IMR-90 (cell line): ENCODE results near the gene KLHL13. TPM values are rescaled to one million over a fixed set of nuclear protein-coding genes. Genes with fewer than 3 reads are reported as not detected.

Experiments
- ATAC-seq: fragments of 200-7000 bp; cut with Tn5 transposase; 2 replicates; pipeline ENCODE4 v1.9.1; 2020; ENCODE audit warnings: low read depth, mild to moderate bottlenecking, moderate library complexity
- BruUV-seq: library from RNA; stranded (reverse); fragments of 400-500 nt; replicated peaks from 2 replicates; lab custom pipeline; 2021; lab: Mats Ljungman, UMichigan
- CTCF ChIA-PET: fragments of 300-600 bp; formaldehyde crosslinking; extraction: SDS; loops from one replicate; lab custom pipeline; 2021; ENCODE audit warnings: antibody characterized with exemption; lab: Yijun Ruan, JAX
- POLR2A ChIA-PET: fragments of 300-600 bp; sonication (Branson Sonifier 250); formaldehyde crosslinking; loops from one replicate; lab custom pipeline; 2022; ENCODE audit warnings: antibody characterized with exemption; ENCODE audit not compliant: unreplicated experiment; lab: Charles Lee
- DNase-seq: peaks from one replicate; pipeline ENCODE4 v3.0.0; 2013
- H2AFZ ChIP-seq: replicated peaks from 2 replicates; pipeline ENCODE3; 2013; ENCODE audit warnings: low read length, mild to moderate bottlenecking; ENCODE audit not compliant: poor library complexity
- H2AK5ac ChIP-seq: 2 replicates; pipeline ENCODE4 v1.6.1; 2013; ENCODE audit warnings: low read depth, low read length, inconsistent platforms
- H2AK9ac ChIP-seq: replicated peaks from 2 replicates; pipeline ENCODE3; 2013; ENCODE audit warnings: mild to moderate bottlenecking, low read depth, low read length, moderate library complexity; ENCODE audit not compliant: poor library complexity
- H2BK120ac ChIP-seq: 2 replicates; pipeline ENCODE4 v1.6.1; 2013; ENCODE audit warnings: low read depth, low read length, inconsistent platforms
- H2BK15ac ChIP-seq: 3 replicates; pipeline ENCODE4 v1.6.1; 2013; ENCODE audit warnings: low read depth, low read length, inconsistent platforms
- H2BK20ac ChIP-seq: 2 replicates; pipeline ENCODE4 v1.6.1; 2013; ENCODE audit warnings: low read depth, mild to moderate bottlenecking, inconsistent platforms, low read length, moderate library complexity
- H2BK5ac ChIP-seq: 2 replicates; pipeline ENCODE4 v1.6.1; 2013; ENCODE audit warnings: mild to moderate bottlenecking, low read depth, low read length, inconsistent platforms; ENCODE audit not compliant: poor library complexity, severe bottlenecking
- H3K14ac ChIP-seq: replicated peaks from 2 replicates; pipeline ENCODE4 v1.6.1; 2013; ENCODE audit warnings: low read depth, low read length, inconsistent platforms
- H3K18ac ChIP-seq: 2 replicates; pipeline ENCODE4 v1.6.1; 2013; ENCODE audit warnings: low read depth, low read length, control low read depth
- H3K23ac ChIP-seq: 2 replicates; pipeline ENCODE4 v1.6.1; 2013; ENCODE audit warnings: low read depth, low read length, inconsistent platforms
- H3K27ac ChIP-seq: 2 replicates; pipeline ENCODE4 v1.5.1; 2013; ENCODE audit warnings: mild to moderate bottlenecking, control low read depth, low read length; ENCODE audit not compliant: insufficient read depth
- H3K27me3 ChIP-seq: 2 replicates; pipeline ENCODE4 v1.6.1; 2013; ENCODE audit warnings: low read length; ENCODE audit not compliant: control insufficient read depth, insufficient read depth
- H3K36me3 ChIP-seq: 2 replicates; pipeline ENCODE4 v1.6.1; 2013; ENCODE audit warnings: low read length, mixed read lengths; ENCODE audit not compliant: control insufficient read depth, insufficient read depth
- H3K4ac ChIP-seq: 2 replicates; pipeline ENCODE4 v1.6.1; 2013; ENCODE audit warnings: low read depth, low read length, inconsistent platforms
- H3K4me1 ChIP-seq: 2 replicates; pipeline ENCODE4 v1.6.1; 2013; ENCODE audit warnings: low read length, mixed read lengths; ENCODE audit not compliant: control insufficient read depth, insufficient read depth
- H3K4me2 ChIP-seq: 2 replicates; pipeline ENCODE4 v1.6.1; 2013; ENCODE audit warnings: low read depth, mild to moderate bottlenecking, control low read depth, low read length, moderate library complexity
- H3K4me3 ChIP-seq: 2 replicates; pipeline ENCODE4 v1.5.1; 2013; ENCODE audit warnings: low read depth, mild to moderate bottlenecking, control low read depth, low read length, moderate library complexity; ENCODE audit not compliant: insufficient read depth
- H3K56ac ChIP-seq: 2 replicates; pipeline ENCODE4 v1.6.1; 2013; ENCODE audit warnings: low read length, inconsistent platforms; ENCODE audit not compliant: insufficient read depth; ENCODE audit errors: extremely low read depth
- H3K79me1 ChIP-seq, 2 experiments: 2 replicates each; pipeline ENCODE4 v1.6.1; 2013; ENCODE audit warnings: low read length in 2 of 2, inconsistent platforms in 1 of 2, low read depth in 1 of 2
- H3K9ac ChIP-seq: 2 replicates; pipeline ENCODE4 v1.6.1; 2013; ENCODE audit warnings: low read depth, low read length, control low read depth
- H3K9me1 ChIP-seq: 2 replicates; pipeline ENCODE4 v1.6.1; 2013; ENCODE audit warnings: low read length, inconsistent platforms; ENCODE audit not compliant: insufficient read depth
- H3K9me3 ChIP-seq: 2 replicates; pipeline ENCODE4 v1.6.1; 2013; ENCODE audit warnings: low read length; ENCODE audit not compliant: control insufficient read depth, insufficient read depth
- H4K20me1 ChIP-seq: 2 replicates; pipeline ENCODE4 v1.6.1; 2013; ENCODE audit warnings: low read length, inconsistent platforms; ENCODE audit not compliant: insufficient read depth
- H4K5ac ChIP-seq: 2 replicates; pipeline ENCODE4 v1.6.1; 2013; ENCODE audit warnings: mild to moderate bottlenecking, low read depth, low read length, control low read depth
- H4K8ac ChIP-seq, 2 experiments: 2 replicates each; pipeline ENCODE4 v1.6.1; 2013; ENCODE audit warnings: low read depth in 2 of 2, low read length in 2 of 2, control low read depth in 1 of 2, inconsistent platforms in 1 of 2
- H4K91ac ChIP-seq: 2 replicates; pipeline ENCODE4 v1.6.1; 2013; ENCODE audit warnings: low read depth, low read length, inconsistent platforms; ENCODE audit not compliant: insufficient read depth
- BHLHE40 ChIP-seq: fragments of 150-350 bp; IDR thresholded peaks from 2 replicates; pipeline ENCODE4 v1.6.1; 2016; ENCODE audit warnings: mild to moderate bottlenecking, low read depth, low read length
- CEBPB ChIP-seq: IDR thresholded peaks from 2 replicates; pipeline ENCODE4 v1.6.1; 2012; ENCODE audit warnings: low read depth, low read length, improper control_type of control experiment
- CHD1 ChIP-seq: IDR thresholded peaks from 2 replicates; pipeline ENCODE4 v1.6.1; 2012; ENCODE audit warnings: low read depth, low read length, improper control_type of control experiment
- ELK1 ChIP-seq: fragments of 150-350 bp; IDR thresholded peaks from 2 replicates; pipeline ENCODE4 v1.6.1; 2016; ENCODE audit warnings: low read depth, mild to moderate bottlenecking, low read length, moderate library complexity, borderline replicate concordance
- FOS ChIP-seq: fragments of 150-350 bp; IDR thresholded peaks from 2 replicates; pipeline ENCODE4 v1.6.1; 2016; ENCODE audit warnings: low read depth, low read length
- MAFK ChIP-seq: IDR thresholded peaks from 2 replicates; pipeline ENCODE4 v1.6.1; 2012; ENCODE audit warnings: low read depth, low read length, improper control_type of control experiment
- MAZ ChIP-seq: IDR thresholded peaks from 2 replicates; pipeline ENCODE4 v1.6.1; 2012; ENCODE audit warnings: low read depth, mild to moderate bottlenecking, low read length, improper control_type of control experiment, moderate library complexity, borderline replicate concordance
- MXI1 ChIP-seq: IDR thresholded peaks from 2 replicates; pipeline ENCODE4 v1.6.1; 2012; ENCODE audit warnings: low read depth, mild to moderate bottlenecking, low read length, moderate library complexity, borderline replicate concordance
- NFE2L2 ChIP-seq: fragments of 150-350 bp; IDR thresholded peaks from 2 replicates; pipeline ENCODE4 v1.6.1; 2016; ENCODE audit warnings: low read depth, mild to moderate bottlenecking, low read length
- POLR2A ChIP-seq: IDR thresholded peaks from 2 replicates; pipeline ENCODE4 v1.6.1; 2012; ENCODE audit warnings: mild to moderate bottlenecking, low read depth, low read length
- RAD21 ChIP-seq: IDR thresholded peaks from 2 replicates; pipeline ENCODE4 v1.6.1; 2012; ENCODE audit warnings: low read length, improper control_type of control experiment
- RCOR1 ChIP-seq: IDR thresholded peaks from 2 replicates; pipeline ENCODE4 v1.6.1; 2012; ENCODE audit warnings: mild to moderate bottlenecking, low read length, improper control_type of control experiment; ENCODE audit not compliant: insufficient replicate concordance
- RFX5 ChIP-seq: IDR thresholded peaks from 2 replicates; pipeline ENCODE4 v1.8.0; 2012; ENCODE audit warnings: low read depth, mild to moderate bottlenecking, low read length, moderate library complexity
- WGBS, 2 experiments: methylation state at CpG; one replicate each; pipeline versions ENCODE4 v1.1.5 to v1.1.7; 2013; ENCODE audit warnings: missing lambda C conversion rate in 2 of 2; ENCODE audit not compliant: insufficient read length in 1 of 2; ENCODE audit errors: extremely low coverage in 2 of 2; 5-methylcytosine and 5-hydroxymethylcytosine counted together
- dilution Hi-C: fragments of 300-500 bp; cut with HindIII; formaldehyde crosslinking; loops from one replicate; pipeline ENCODE4 v1.14.3; 2018; ENCODE audit warnings: low sequenced_read_pairs; ENCODE audit not compliant: unreplicated experiment
- in situ Hi-C: fragments of 300-500 bp; cut with MboI; formaldehyde crosslinking; loops from 3 replicates; pipeline ENCODE4 v1.14.3; 2019; ENCODE audit warnings: low sequenced_read_pairs, inconsistent platforms, mixed read lengths
- intact Hi-C: fragments of 100-400 bp; cut with micrococcal nuclease; formaldehyde crosslinking; loops from 2 replicates; pipeline ENCODE4 v1.10.0; 2022
- polyA plus RNA-seq, 3 experiments: library from polyadenylated mRNA; depleted of rRNA; stranded (reverse); fragments of >200 nt; gene quantifications; 2 replicates each; pipeline ENCODE4 v1.2.3, GENCODE V29; 2012; ENCODE audit warnings: low replicate concordance in 1 of 3
- total RNA-seq: library from RNA; depleted of rRNA; stranded (reverse); fragments of >200 nt; gene quantifications from 2 replicates; pipeline ENCODE4 v1.2.3, GENCODE V29; 2012
- TF ChIP-seq, protein P1 (sequence below): fragments of 150-350 bp; IDR thresholded peaks from 2 replicates; pipeline ENCODE4 v1.6.1; 2017; ENCODE audit warnings: mild to moderate bottlenecking, antibody characterized with exemption, low read length, low read depth
- TF ChIP-seq, protein P2 (sequence below): conservative IDR thresholded peaks from 2 replicates; pipeline ENCODE4 v1.5.1; 2012; ENCODE audit warnings: mild to moderate bottlenecking, low read depth, low read length, improper control_type of control experiment

Gene KLHL13
- total and polyA plus RNA-seq, 2 of the 4 experiments (the other 2 are of a cell fraction) = 4.0 to 12.5 TPM

- Histone ChIP-seq H3K23ac (no peak overlapping the region), H2AK9ac (no peak overlapping the region), H3K56ac (no peak overlapping the region), H4K8ac (no peak overlapping the region), H3K9me3 (no peaks in the 10 kb centered on the region), H3K4me2 (no peak overlapping the region), H3K4me1 (0 out of 2 replicates have a peak, but pooled peaks cover 2% of the 10 kb centered on the region), H3K4me3 (no peak overlapping the region), H3K36me3 (no peaks in the 10 kb centered on the region), H2BK20ac (no peak overlapping the region), H3K79me1 (no peaks in the 10 kb centered on the region), H3K9me1 (no peaks in the 10 kb centered on the region), H3K27me3 (no peaks in the 10 kb centered on the region), H3K4ac (no peak overlapping the region), H3K27ac (no peak overlapping the region), H3K18ac (no peak overlapping the region), H4K20me1 (no peaks in the 10 kb centered on the region), H4K91ac (no peak overlapping the region), H2BK120ac (no peak overlapping the region), H2BK15ac (no peak overlapping the region), H3K14ac (no peak overlapping the region), H2BK5ac (no peak overlapping the region), H4K5ac (no peak overlapping the region), H2AK5ac (no peak overlapping the region), H3K9ac (no peak overlapping the region), H2AFZ (no peak overlapping the region)
- intact Hi-C loops = loop anchor here (1.0 to 5.0 kb wide), 3 partner anchors 120 to 257 kb away; partner anchors contain the start of gene KLHL13
- dilution Hi-C loops = no loop called here
- DNase-seq (peak; percentile 63), ATAC-seq (peak; percentile 74)
- CTCF ChIA-PET = interaction anchor here (0.6 to 0.8 kb wide), 3 partner anchors 228 to 1459 kb away, joined by 3 to 4 read pairs (median 3); no protein-coding TSS in a partner anchor
- in situ Hi-C loops = loop anchor here (10.0 kb wide), 1 partner anchor 258 kb away; no protein-coding TSS in a partner anchor
- no CpG with 5 or more reads among the region's 3 CpGs for WGBS, 2 experiments
- POLR2A ChIA-PET = interaction anchor here (0.6 kb wide), 1 partner anchor 453 kb away, joined by 3 read pairs; no protein-coding TSS in a partner anchor
- BruUV-seq = no TSS peak
- TF ChIP-seq MXI1 (no peak), CEBPB (no peak), NFE2L2 (no peak), RCOR1 (no peak), RFX5 (no peak), CHD1 (no peak), MAZ (no peak), MAFK (peak; percentile 87), ELK1 (no peak), FOS (no peak), RAD21 (peak; percentile 72), BHLHE40 (no peak), POLR2A (no peak)
- TF ChIP-seq, protein P1, sequence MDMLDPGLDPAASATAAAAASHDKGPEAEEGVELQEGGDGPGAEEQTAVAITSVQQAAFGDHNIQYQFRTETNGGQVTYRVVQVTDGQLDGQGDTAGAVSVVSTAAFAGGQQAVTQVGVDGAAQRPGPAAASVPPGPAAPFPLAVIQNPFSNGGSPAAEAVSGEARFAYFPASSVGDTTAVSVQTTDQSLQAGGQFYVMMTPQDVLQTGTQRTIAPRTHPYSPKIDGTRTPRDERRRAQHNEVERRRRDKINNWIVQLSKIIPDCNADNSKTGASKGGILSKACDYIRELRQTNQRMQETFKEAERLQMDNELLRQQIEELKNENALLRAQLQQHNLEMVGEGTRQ = no peak
- TF ChIP-seq, protein P2, sequence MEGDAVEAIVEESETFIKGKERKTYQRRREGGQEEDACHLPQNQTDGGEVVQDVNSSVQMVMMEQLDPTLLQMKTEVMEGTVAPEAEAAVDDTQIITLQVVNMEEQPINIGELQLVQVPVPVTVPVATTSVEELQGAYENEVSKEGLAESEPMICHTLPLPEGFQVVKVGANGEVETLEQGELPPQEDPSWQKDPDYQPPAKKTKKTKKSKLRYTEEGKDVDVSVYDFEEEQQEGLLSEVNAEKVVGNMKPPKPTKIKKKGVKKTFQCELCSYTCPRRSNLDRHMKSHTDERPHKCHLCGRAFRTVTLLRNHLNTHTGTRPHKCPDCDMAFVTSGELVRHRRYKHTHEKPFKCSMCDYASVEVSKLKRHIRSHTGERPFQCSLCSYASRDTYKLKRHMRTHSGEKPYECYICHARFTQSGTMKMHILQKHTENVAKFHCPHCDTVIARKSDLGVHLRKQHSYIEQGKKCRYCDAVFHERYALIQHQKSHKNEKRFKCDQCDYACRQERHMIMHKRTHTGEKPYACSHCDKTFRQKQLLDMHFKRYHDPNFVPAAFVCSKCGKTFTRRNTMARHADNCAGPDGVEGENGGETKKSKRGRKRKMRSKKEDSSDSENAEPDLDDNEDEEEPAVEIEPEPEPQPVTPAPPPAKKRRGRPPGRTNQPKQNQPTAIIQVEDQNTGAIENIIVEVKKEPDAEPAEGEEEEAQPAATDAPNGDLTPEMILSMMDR = peak; percentile 59
Measured at GRCh38 chrX:117996918-117997480, 119.6 kb downstream of the KLHL13 start.
